Trophoblast cell (in vitro differentiated cells and primary cell): ENCODE results near the gene DNMBP.

ENCODE experiments used
- DNase-seq, 2 donors: peaks; one replicate each; pipeline ENCODE4 v3.0.0-alpha.2; 2016
- H2AFZ ChIP-seq: 2 replicates; pipeline ENCODE4 v1.6.1; 2013; ENCODE audit warnings: low read length, moderate library complexity, mild to moderate bottlenecking; ENCODE audit not compliant: insufficient read depth, poor library complexity
- H2AK5ac ChIP-seq: 2 replicates; pipeline ENCODE4 v1.6.1; 2013; ENCODE audit warnings: mild to moderate bottlenecking, low read length
- H2BK120ac ChIP-seq: 2 replicates; pipeline ENCODE4 v1.6.1; 2013; ENCODE audit warnings: low read length, mild to moderate bottlenecking, moderate library complexity; ENCODE audit not compliant: insufficient read depth, poor library complexity
- H2BK12ac ChIP-seq: 2 replicates; pipeline ENCODE4 v1.6.1; 2013; ENCODE audit warnings: mild to moderate bottlenecking, low read length, moderate library complexity
- H2BK5ac ChIP-seq: 2 replicates; pipeline ENCODE4 v1.6.1; 2013; ENCODE audit warnings: low read length, low read depth, moderate library complexity, mild to moderate bottlenecking; ENCODE audit not compliant: poor library complexity
- H3K14ac ChIP-seq: 2 replicates; pipeline ENCODE4 v1.6.1; 2013; ENCODE audit warnings: mild to moderate bottlenecking, low read length
- H3K18ac ChIP-seq: 2 replicates; pipeline ENCODE4 v1.6.1; 2013; ENCODE audit warnings: mild to moderate bottlenecking, low read length
- H3K23ac ChIP-seq: 2 replicates; pipeline ENCODE4 v1.6.1; 2013; ENCODE audit warnings: low read length
- H3K27ac ChIP-seq: 2 replicates; pipeline ENCODE4 v1.5.1; 2013; ENCODE audit warnings: low read depth, mild to moderate bottlenecking, inconsistent platforms, low read length, moderate library complexity
- H3K27me3 ChIP-seq: 2 replicates; pipeline ENCODE4 v1.6.1; 2013; ENCODE audit warnings: inconsistent platforms, mild to moderate bottlenecking, low read length, moderate library complexity; ENCODE audit not compliant: insufficient read depth
- H3K36me3 ChIP-seq, 2 experiments: 1 replicate in 1 of 2; 2 replicates in 1 of 2; pipeline ENCODE4 v1.6.1; 2013; ENCODE audit warnings: low read length in 2 of 2, mild to moderate bottlenecking in 2 of 2, moderate library complexity in 1 of 2; ENCODE audit not compliant: insufficient read depth in 2 of 2, control insufficient read depth in 1 of 2
- H3K4ac ChIP-seq: 2 replicates; pipeline ENCODE4 v1.6.1; 2013; ENCODE audit warnings: low read depth, mild to moderate bottlenecking, low read length, moderate library complexity
- H3K4me1 ChIP-seq, 2 experiments: 1 replicate in 1 of 2; 2 replicates in 1 of 2; pipeline ENCODE4 v1.6.1; 2013; ENCODE audit warnings: low read length in 2 of 2, mild to moderate bottlenecking in 2 of 2, moderate library complexity in 1 of 2; ENCODE audit not compliant: insufficient read depth in 2 of 2, control insufficient read depth in 1 of 2
- H3K4me2 ChIP-seq: 2 replicates; pipeline ENCODE4 v1.6.1; 2013; ENCODE audit warnings: inconsistent platforms, mild to moderate bottlenecking, low read length, moderate library complexity
- H3K4me3 ChIP-seq: 2 replicates; pipeline ENCODE4 v1.5.1; 2013; ENCODE audit warnings: mild to moderate bottlenecking, low read depth, low read length, inconsistent platforms
- H3K79me1 ChIP-seq: one replicate; pipeline ENCODE4 v1.6.1; 2013; ENCODE audit warnings: low read length
- H3K79me2 ChIP-seq: 2 replicates; pipeline ENCODE4 v1.6.1; 2013; ENCODE audit warnings: low read length, mild to moderate bottlenecking; ENCODE audit not compliant: control insufficient read depth, insufficient read depth, poor library complexity
- H3K9ac ChIP-seq: 2 replicates; pipeline ENCODE4 v1.6.1; 2013; ENCODE audit warnings: mild to moderate bottlenecking, low read length
- H3K9me3 ChIP-seq: 2 replicates; pipeline ENCODE4 v1.6.1; 2013; ENCODE audit warnings: low read depth, mild to moderate bottlenecking, control low read depth, inconsistent platforms, low read length; ENCODE audit not compliant: insufficient read depth
- H4K12ac ChIP-seq: 2 replicates; pipeline ENCODE4 v1.6.1; 2013; ENCODE audit warnings: low read depth, mild to moderate bottlenecking, low read length, moderate library complexity
- H4K8ac ChIP-seq: 2 replicates; pipeline ENCODE4 v1.6.1; 2013; ENCODE audit warnings: low read depth, mild to moderate bottlenecking, low read length, moderate library complexity
- H4K91ac ChIP-seq: one replicate; pipeline ENCODE4 v1.6.1; 2013; ENCODE audit warnings: low read depth, mild to moderate bottlenecking, low read length, moderate library complexity
- WGBS: extraction: QIAGEN DNeasy Blood & Tissue Kit; methylation state at CpG from one replicate; pipeline ENCODE4 v1.1.7; 2013; ENCODE audit warnings: missing lambda C conversion rate; ENCODE audit not compliant: insufficient read length, insufficient coverage; ENCODE audit errors: extremely low coverage; 5-methylcytosine and 5-hydroxymethylcytosine counted together

Gene DNMBP

GRCh38 chr10:100033766-100034418, 24.1 kb upstream of the DNMBP start:
- no peak overlapping the region for H3K23ac ChIP-seq
- peaks cover 2% of the 10 kb centered on the region for H3K79me1 ChIP-seq
- no peak overlapping the region for H3K4ac ChIP-seq
- peak overlapping the region; percentile 36 for H3K27ac ChIP-seq
- no peaks in the 10 kb centered on the region for H3K27me3 ChIP-seq
- DNase-seq: no peak
- peaks cover 2 to 17% of the 10 kb centered on the region in 2 experiments for H3K4me1 ChIP-seq
- no peak overlapping the region for H2AK5ac ChIP-seq
- peaks cover under 1% of the 10 kb centered on the region for H3K9me3 ChIP-seq
- no peak overlapping the region for H4K8ac ChIP-seq
- no peak overlapping the region for H2BK12ac ChIP-seq
- no peak overlapping the region for H4K12ac ChIP-seq
- no peak overlapping the region for H3K9ac ChIP-seq
- H3K14ac ChIP-seq: no peak overlapping the region
- WGBS: no CpG with 5 or more reads among the region's 1 CpG
- no peak overlapping the region for H2BK120ac ChIP-seq
- H3K36me3 ChIP-seq: peaks cover 0 to 2% of the 10 kb centered on the region in 2 experiments
- H4K91ac ChIP-seq: no peak overlapping the region
- no peak overlapping the region for H3K4me2 ChIP-seq
- H2BK5ac ChIP-seq: no peak overlapping the region
- H3K4me3 ChIP-seq: no peak overlapping the region
- H3K79me2 ChIP-seq: no peaks in the 10 kb centered on the region
- no peak overlapping the region for H2AFZ ChIP-seq
- no peak overlapping the region for H3K18ac ChIP-seq

DNA sequence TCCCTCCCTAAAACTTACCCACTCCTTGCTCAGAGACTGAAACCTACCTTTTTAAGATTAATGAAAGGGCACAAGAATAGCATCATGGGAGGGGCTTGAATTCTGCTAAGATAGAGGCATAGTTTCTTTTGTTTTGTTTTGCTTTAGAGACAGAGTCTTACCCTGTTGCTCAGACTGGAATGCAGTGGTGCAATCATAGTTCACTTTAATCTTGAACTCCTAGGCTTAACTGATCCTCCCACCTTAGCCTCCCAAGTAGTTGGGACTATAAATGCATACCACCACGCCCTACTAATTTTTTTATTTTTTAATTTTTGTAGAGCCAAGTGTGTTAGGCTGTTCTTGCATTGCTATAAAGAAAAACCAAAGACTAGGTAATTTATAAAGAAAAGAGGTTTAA, 17.7 kb upstream of the DNMBP start:
- no peaks in the 10 kb centered on the region for H3K36me3 ChIP-seq
- no peaks in the 10 kb centered on the region for H3K79me2 ChIP-seq
- no peak overlapping the region for H3K4me3 ChIP-seq
- no peak overlapping the region for H3K9ac ChIP-seq
- no peak overlapping the region for H2BK120ac ChIP-seq
- peaks cover 9% of the 10 kb centered on the region for H3K9me3 ChIP-seq
- H4K12ac ChIP-seq: no peak overlapping the region
- no peak overlapping the region for H3K14ac ChIP-seq
- DNase-seq: peak; percentile 17 to 73
- H3K4ac ChIP-seq: no peak overlapping the region
- no peaks in the 10 kb centered on the region for H3K79me1 ChIP-seq
- WGBS: no CpG with 5 or more reads among the region's 1 CpG
- H2AK5ac ChIP-seq: no peak overlapping the region
- no peak overlapping the region for H2BK5ac ChIP-seq
- H3K4me1 ChIP-seq: no peaks in the 10 kb centered on the region
- H3K23ac ChIP-seq: no peak overlapping the region
- H4K91ac ChIP-seq: no peak overlapping the region
- no peaks in the 10 kb centered on the region for H3K27me3 ChIP-seq
- H4K8ac ChIP-seq: no peak overlapping the region
- no peak overlapping the region for H3K27ac ChIP-seq
- H2AFZ ChIP-seq: no peak overlapping the region
- no peak overlapping the region for H2BK12ac ChIP-seq
- no peak overlapping the region for H3K4me2 ChIP-seq
- H3K18ac ChIP-seq: no peak overlapping the region

- H3K9ac ChIP-seq: no peak overlapping the region
- H3K4me3 ChIP-seq: no peak overlapping the region
- no peaks in the 10 kb centered on the region for H3K79me2 ChIP-seq
- no peaks in the 10 kb centered on the region for H3K36me3 ChIP-seq
- no peak overlapping the region for H3K4ac ChIP-seq
- no peak overlapping the region for H4K8ac ChIP-seq
- no peaks in the 10 kb centered on the region for H3K27me3 ChIP-seq
- H2BK120ac ChIP-seq: no peak overlapping the region
- H3K18ac ChIP-seq: no peak overlapping the region
- H3K27ac ChIP-seq: no peak overlapping the region
- WGBS: no CpG with 5 or more reads among the region's 5 CpGs
- DNase-seq: no peak
- no peak overlapping the region for H3K4me2 ChIP-seq
- no peak overlapping the region for H2BK5ac ChIP-seq
- no peak overlapping the region for H2BK12ac ChIP-seq
- H4K12ac ChIP-seq: no peak overlapping the region
- H2AK5ac ChIP-seq: no peak overlapping the region
- H2AFZ ChIP-seq: no peak overlapping the region
- H3K79me1 ChIP-seq: no peaks in the 10 kb centered on the region
- no peak overlapping the region for H3K14ac ChIP-seq
- no peaks in the 10 kb centered on the region for H3K4me1 ChIP-seq
- H4K91ac ChIP-seq: no peak overlapping the region
- no peak overlapping the region for H3K23ac ChIP-seq
- H3K9me3 ChIP-seq: peaks cover 9% of the 10 kb centered on the region
Measured at GRCh38 chr10:100025576-100025975, 15.8 kb upstream of the DNMBP start.

DNA sequence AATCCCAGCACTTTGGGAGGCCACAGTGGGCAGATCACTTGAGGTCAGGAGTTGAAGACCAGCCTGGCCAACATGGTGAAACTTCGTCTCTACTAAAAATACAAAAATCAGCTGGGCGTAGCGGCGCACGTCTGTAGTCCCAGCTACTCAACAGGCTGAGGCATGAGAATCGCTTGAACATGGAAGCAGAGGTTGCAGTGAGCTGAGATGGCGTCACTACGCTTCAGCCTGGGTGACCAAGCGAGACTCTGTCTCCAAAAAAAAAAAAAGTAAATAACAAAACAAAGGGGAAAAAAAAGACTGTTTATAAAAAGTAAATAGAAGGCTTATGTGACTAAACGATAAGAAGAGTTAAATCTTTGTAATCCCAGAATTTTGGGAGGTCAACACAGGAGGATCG, 15.0 kb upstream of the DNMBP start:
- no peaks in the 10 kb centered on the region for H3K79me1 ChIP-seq
- peaks cover 9% of the 10 kb centered on the region for H3K9me3 ChIP-seq
- no peak for DNase-seq
- H3K14ac ChIP-seq: no peak overlapping the region
- H2AFZ ChIP-seq: no peak overlapping the region
- WGBS: no CpG with 5 or more reads among the region's 11 CpGs
- no peak overlapping the region for H3K4me2 ChIP-seq
- H2AK5ac ChIP-seq: no peak overlapping the region
- H3K4ac ChIP-seq: no peak overlapping the region
- no peak overlapping the region for H3K18ac ChIP-seq
- no peak overlapping the region for H3K23ac ChIP-seq
- no peak overlapping the region for H2BK12ac ChIP-seq
- H3K79me2 ChIP-seq: no peaks in the 10 kb centered on the region
- H3K4me1 ChIP-seq: no peaks in the 10 kb centered on the region
- no peaks in the 10 kb centered on the region for H3K36me3 ChIP-seq
- no peak overlapping the region for H4K8ac ChIP-seq
- H3K4me3 ChIP-seq: no peak overlapping the region
- H2BK120ac ChIP-seq: no peak overlapping the region
- H3K27me3 ChIP-seq: no peaks in the 10 kb centered on the region
- no peak overlapping the region for H3K9ac ChIP-seq
- H4K91ac ChIP-seq: no peak overlapping the region
- H3K27ac ChIP-seq: no peak overlapping the region
- H4K12ac ChIP-seq: no peak overlapping the region
- H2BK5ac ChIP-seq: no peak overlapping the region
